Hepatocyte (in vitro differentiated cells): ENCODE results near the gene MPDZ.

ENCODE experiments used
- CTCF ChIP-seq: fragments of 200-600 bp; sonication (generic); IDR thresholded peaks from 2 replicates; pipeline ENCODE4 v1.5.1; 2016; ENCODE audit warnings: antibody characterized with exemption, mild to moderate bottlenecking; ENCODE audit not compliant: poor library complexity
- EZH2 ChIP-seq: fragments of 200-600 bp; sonication (generic); IDR thresholded peaks from 2 replicates; pipeline ENCODE4 v1.6.1; 2016; ENCODE audit warnings: antibody characterized with exemption, mild to moderate bottlenecking, borderline replicate concordance

- TF ChIP-seq CTCF, result no peak
- no peak for TF ChIP-seq EZH2
Observed at GRCh38 chr9:13095056-13095455, 184.4 kb downstream of the MPDZ start.
